Pancreas (tissue), 10 donors: ENCODE measurements around the gene CSRNP2. TPM values are rescaled to one million over a fixed set of nuclear protein-coding genes. Genes with fewer than 3 reads are reported as not detected.

Source experiments
- ATAC-seq, 4 donors: fragments of 200-7000 bp; cut with Tn5 transposase; one replicate each; pipeline versions ENCODE4 v1.8.0 to v1.9.1; 2020; ENCODE audit warnings: mild to moderate bottlenecking in 4 of 4, moderate library complexity in 4 of 4
- DNase-seq, 6 donors: peaks; one replicate each; pipeline ENCODE4 v3.0.0-alpha.2; 2020
- FAIRE-seq: peaks from 2 replicates; lab custom pipeline; 2012; peaks lifted over from hg19 to GRCh38; lab: Jason Lieb, UNC
- H3K27ac ChIP-seq, 4 donors: fragments of 200-600 bp; sonication (generic); 1 replicate in 3 of 4; 2 replicates in 1 of 4; pipeline versions ENCODE4 v1.5.0 to v1.8.0; 2020
- H3K27me3 ChIP-seq, 4 donors: fragments of 200-600 bp; one replicate each; pipeline ENCODE4 v1.8.0; 2021
- H3K36me3 ChIP-seq, 3 donors: fragments of 200-600 bp; sonication (generic) in 1 of 3; one replicate each; pipeline versions ENCODE4 v1.5.0 to v1.8.0; 2020 to 2021
- H3K4me1 ChIP-seq, 3 donors: fragments of 200-600 bp; one replicate each; pipeline ENCODE4 v1.8.0; 2021
- H3K4me3 ChIP-seq, 4 donors: fragments of 200-600 bp; sonication (generic) in 2 of 4; one replicate each; pipeline versions ENCODE4 v1.5.0 to v1.8.0; 2020 to 2021
- H3K9me3 ChIP-seq, 4 donors: fragments of 200-600 bp; one replicate each; pipeline ENCODE4 v1.8.0; 2021
- WGBS, 2 donors: extraction: QIAGEN DNeasy Blood & Tissue Kit; methylation state at CpG; one replicate each; pipeline ENCODE4 v1.1.7; 2013; 5-methylcytosine and 5-hydroxymethylcytosine counted together
- intact Hi-C, 3 donors: fragments of 100-400 bp; cut with DNase I; formaldehyde crosslinking; loops; one replicate each; pipeline versions ENCODE4 v1.11.1 to v1.14.2; 2022
- polyA plus RNA-seq, 2 donors: library from polyadenylated mRNA; stranded (reverse); fragments of 200-250 nt; gene quantifications; one replicate each; pipeline ENCODE4 v1.2.3, GENCODE V29; 2013
- total RNA-seq, 6 donors: library from RNA; stranded (reverse); fragmentation: NEBNext Ultra II Directional in 4 of 6; extraction: Animal tissue kit (Norgen Biotek cat#: 25700) in 4 of 6; gene quantifications; one replicate each; pipeline versions ENCODE4 v1.2.1 to v1.2.4, GENCODE V29; 2021 to 2023
- TF ChIP-seq, protein P1 (sequence below), 4 donors: fragments of 200-600 bp; sonication (generic) in 3 of 4; IDR thresholded peaks; one replicate each; pipeline versions ENCODE4 v1.5.0 to v1.8.0; 2021; ENCODE audit warnings: antibody characterized with exemption in 4 of 4
- donor health status: healthy with polysubstance abuse.
- donor health status: DM: no; HTN: no; CAD: no; lungs with moderate emphysema.
- donor health status: DM: no; HTN: no; CAD: no.
- donor health status: control.
- donor health status: control.
- donor health status: Bipolar disorder and iron deficiency.
- donor health status: DM: yes; HTN: yes; CAD: no.
- donor health status: DM: no; HTN: no; CAD: no.
- donor health status: DM: no; HTN: no; CAD: no.
- donor health status: DM: yes; HTN: yes; CAD: no.

The CSRNP2 gene
- total and polyA plus RNA-seq, 8 donors: 8.2 to 15.1 (median 10.3) TPM

DNA sequence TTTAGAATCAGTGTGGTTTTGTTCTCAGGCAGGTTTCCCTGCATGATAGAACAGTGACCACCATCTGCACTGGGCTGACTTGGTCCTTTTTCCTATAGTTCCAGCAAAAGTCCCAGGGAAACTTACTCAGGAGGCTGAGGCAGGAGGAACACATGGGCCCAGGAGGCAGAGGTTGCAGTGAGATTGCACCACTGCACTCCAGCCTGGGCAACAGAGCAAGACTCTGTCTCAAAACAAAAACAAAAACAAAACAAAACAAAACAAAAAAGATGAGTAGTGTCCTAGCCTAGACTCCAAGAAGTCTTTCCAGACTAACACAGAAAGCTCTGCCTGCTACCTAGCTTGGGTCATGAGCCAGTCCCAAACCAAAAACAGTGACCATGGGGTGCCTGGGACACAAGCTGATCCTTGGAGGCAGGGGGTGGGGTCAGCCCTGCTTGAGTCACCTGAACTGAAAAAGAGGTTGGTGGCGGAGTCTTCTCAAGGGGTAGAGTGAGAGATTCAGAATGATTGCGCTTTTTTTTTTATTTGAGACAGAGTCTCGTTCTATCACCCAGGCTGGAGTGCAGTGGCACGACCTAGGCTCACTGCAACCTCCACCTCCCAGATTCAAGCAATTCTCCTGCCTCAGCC lies 49.8 kb downstream of the CSRNP2 start:
- no peak for FAIRE-seq
- H3K36me3 ChIP-seq: no peaks in the 10 kb centered on the region

DNA sequence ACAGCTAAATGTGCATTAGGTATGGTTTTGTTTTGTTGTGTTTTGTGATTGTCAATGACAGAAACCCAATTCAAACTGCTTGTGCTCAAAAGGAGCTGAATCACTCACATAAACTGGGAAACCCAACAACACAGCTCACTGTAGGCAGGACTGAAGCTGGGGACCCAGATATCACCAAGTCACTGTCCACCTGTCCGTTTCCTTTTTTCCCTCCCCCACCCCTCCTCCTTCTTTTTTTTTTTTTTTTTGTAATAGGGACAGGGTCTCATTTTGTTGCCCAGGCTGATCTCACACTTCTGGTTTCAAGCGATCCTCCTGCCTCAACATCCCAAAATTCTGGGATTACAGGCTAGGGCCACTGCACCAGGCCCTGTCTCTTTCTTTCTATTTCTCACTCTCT lies 50.3 kb downstream of the CSRNP2 start:
- Histone ChIP-seq H3K4me1 (no peaks in the 10 kb centered on the region), H3K4me3 (no peak overlapping the region), H3K9me3 (no peaks in the 10 kb centered on the region), H3K36me3 (no peaks in the 10 kb centered on the region), H3K27me3 (no peaks in the 10 kb centered on the region), H3K27ac (no peak overlapping the region)
- ATAC-seq (no peak), FAIRE-seq (no peak), DNase-seq (no peak)
- intact Hi-C loops: no loop called here
- TF ChIP-seq, protein P1, sequence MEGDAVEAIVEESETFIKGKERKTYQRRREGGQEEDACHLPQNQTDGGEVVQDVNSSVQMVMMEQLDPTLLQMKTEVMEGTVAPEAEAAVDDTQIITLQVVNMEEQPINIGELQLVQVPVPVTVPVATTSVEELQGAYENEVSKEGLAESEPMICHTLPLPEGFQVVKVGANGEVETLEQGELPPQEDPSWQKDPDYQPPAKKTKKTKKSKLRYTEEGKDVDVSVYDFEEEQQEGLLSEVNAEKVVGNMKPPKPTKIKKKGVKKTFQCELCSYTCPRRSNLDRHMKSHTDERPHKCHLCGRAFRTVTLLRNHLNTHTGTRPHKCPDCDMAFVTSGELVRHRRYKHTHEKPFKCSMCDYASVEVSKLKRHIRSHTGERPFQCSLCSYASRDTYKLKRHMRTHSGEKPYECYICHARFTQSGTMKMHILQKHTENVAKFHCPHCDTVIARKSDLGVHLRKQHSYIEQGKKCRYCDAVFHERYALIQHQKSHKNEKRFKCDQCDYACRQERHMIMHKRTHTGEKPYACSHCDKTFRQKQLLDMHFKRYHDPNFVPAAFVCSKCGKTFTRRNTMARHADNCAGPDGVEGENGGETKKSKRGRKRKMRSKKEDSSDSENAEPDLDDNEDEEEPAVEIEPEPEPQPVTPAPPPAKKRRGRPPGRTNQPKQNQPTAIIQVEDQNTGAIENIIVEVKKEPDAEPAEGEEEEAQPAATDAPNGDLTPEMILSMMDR (IDR thresholded peaks at IDR 0.05): no peak
- 63 to 82% methylated on average over 2 of the region's 2 CpGs for WGBS, 2 donors

More for the DNA sequence above, 49.8 kb downstream of the CSRNP2 start:
- no peak for DNase-seq
- intact Hi-C loops: no loop called here
- Histone ChIP-seq H3K27ac (no peak overlapping the region), H3K4me3 (no peak overlapping the region), H3K27me3 (no peaks in the 10 kb centered on the region), H3K4me1 (no peaks in the 10 kb centered on the region), H3K9me3 (no peaks in the 10 kb centered on the region)
- TF ChIP-seq, protein P1 (IDR thresholded peaks at IDR 0.05): no peak
- WGBS, 2 donors: 90 to 98% methylated on average over 4 of the region's 4 CpGs
- no peak for ATAC-seq

DNA sequence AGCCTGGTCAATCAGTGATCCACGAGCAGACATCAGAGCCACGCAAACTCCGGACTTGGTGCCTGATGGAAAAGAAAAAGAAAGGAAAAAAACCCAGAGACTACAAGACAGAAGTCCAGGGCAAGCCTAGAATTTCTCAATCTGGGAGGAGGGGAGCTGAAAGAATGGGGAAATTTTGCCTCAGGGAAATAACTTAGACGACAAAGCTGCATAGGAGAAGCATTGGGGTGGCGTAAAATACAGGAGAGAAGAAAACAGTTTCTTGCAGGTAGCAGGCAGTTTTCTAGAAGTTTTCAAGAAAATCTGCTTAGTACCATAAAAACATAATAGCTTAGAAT lies 54.6 kb downstream of the CSRNP2 start:
- H3K36me3 ChIP-seq: no peaks in the 10 kb centered on the region
- no peaks in the 10 kb centered on the region for H3K27me3 ChIP-seq
- intact Hi-C loops: no loop called here
- H3K4me1 ChIP-seq: peaks cover 0 to 5% (median 0%) of the 10 kb centered on the region in 3 donors
- FAIRE-seq (no peak), ATAC-seq (no peak), DNase-seq (no peak)
- no peaks in the 10 kb centered on the region for H3K9me3 ChIP-seq
- H3K27ac ChIP-seq: peak overlapping the region in 1 of 4 donors; percentile 16
- WGBS, 2 donors: 42 to 59% methylated on average over 5 of the region's 5 CpGs
- no peak overlapping the region for H3K4me3 ChIP-seq
- TF ChIP-seq, protein P1 (IDR thresholded peaks at IDR 0.05): no peak

DNA sequence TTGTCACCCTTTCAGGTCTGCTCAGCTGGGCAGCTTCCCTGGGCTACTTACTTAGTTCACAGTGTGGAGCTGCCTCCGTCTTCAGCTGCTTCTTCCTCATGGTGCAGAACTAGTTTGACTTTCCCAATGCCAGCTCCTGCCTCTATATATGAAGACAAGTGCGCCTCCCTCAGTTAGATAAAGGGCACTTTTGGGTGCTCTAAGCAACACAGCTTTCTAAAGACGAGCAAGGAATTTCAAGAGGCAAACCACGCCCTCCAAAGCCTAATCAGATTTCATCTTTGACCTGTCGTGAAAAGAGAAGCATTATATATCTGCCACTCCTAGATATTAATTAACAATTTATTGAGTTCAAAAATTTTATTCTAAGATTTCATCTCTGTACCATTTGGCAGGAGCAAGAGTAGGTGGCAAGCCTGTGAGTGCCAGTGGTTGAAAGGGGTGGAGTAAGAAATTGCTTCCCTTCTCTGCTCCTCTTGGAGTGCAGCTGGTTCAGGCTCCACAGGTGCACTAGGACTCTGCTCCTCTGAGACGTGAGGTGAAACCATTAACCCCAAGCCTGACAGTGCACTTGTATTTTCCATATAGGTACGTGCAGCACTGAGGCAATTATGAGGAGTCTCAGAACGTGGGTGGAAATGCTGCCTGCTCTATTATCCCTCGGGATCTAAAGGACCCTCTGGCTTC lies 55.1 kb downstream of the CSRNP2 start:
- FAIRE-seq: no peak
- peak in 1 of 6 donors; percentile 24 for DNase-seq
- Histone ChIP-seq H3K4me1 (peaks cover 2 to 10% (median 5%) of the 10 kb centered on the region in 3 donors), H3K36me3 (no peaks in the 10 kb centered on the region), H3K9me3 (no peaks in the 10 kb centered on the region), H3K27me3 (no peaks in the 10 kb centered on the region), H3K27ac (peak overlapping the region in 1 of 4 donors; percentile 16), H3K4me3 (no peak overlapping the region)
- intact Hi-C loops: no loop called here
- ATAC-seq: no peak
- WGBS, 2 donors: 12 to 16% methylated on average over 9 of the region's 9 CpGs
- TF ChIP-seq, protein P1 (IDR thresholded peaks at IDR 0.05): peak in 1 of 4 donors; percentile 11

DNA sequence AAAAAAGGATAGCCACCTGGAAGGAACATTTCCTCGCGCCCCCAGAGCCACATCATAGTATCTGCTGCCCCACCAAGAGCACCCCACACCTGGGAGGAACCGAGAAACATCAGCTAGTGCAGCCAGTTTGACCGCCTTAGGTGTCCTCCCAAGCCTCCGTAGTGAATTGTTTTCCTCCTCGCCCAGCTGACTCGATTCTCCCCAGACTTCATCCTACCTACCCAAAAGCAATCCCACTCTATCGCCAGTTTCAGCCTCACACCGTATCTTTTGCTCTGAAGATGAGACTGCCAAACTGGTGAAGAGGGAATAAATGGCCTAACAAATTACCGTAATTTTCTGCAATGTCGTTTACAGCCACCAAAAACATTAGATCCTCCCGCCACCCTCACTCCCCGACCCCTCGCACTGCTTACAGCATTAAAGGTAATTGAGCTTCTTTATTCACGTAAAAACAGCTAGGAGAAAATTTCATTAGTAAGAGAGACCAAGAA lies 56.0 kb downstream of the CSRNP2 start:
- Histone ChIP-seq H3K36me3 (no peaks in the 10 kb centered on the region), H3K4me1 (peaks cover 11 to 14% (median 14%) of the 10 kb centered on the region in 3 donors), H3K27ac (no peak overlapping the region), H3K27me3 (no peaks in the 10 kb centered on the region), H3K4me3 (no peak overlapping the region), H3K9me3 (no peaks in the 10 kb centered on the region)
- WGBS, 2 donors: 89 to 91% methylated on average over 15 of the region's 15 CpGs
- TF ChIP-seq, protein P1 (IDR thresholded peaks at IDR 0.05): no peak
- FAIRE-seq (no peak), DNase-seq (no peak), ATAC-seq (no peak)
- intact Hi-C loops: no loop called here
